ENCODE results near the gene CELA2A.

DNA sequence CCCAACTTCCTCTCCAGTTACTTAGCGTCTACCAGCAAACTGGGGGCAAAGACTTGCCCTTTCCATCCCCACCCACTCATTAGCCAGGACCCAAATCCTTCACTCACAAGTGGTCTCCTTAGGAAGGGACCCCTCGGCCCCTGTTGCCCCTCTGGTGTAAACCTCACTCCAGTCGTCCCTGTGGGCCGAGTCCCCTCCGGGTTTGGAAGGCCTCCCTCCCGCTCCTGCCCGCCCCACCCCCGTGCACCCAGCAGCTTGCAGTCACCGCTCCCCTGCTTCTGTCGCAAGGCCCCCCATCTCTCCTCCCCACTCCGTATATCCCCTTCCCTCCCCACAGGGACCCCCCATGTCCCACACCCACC lies 45.7 kb upstream of the CELA2A start:
- TF ChIP-seq, protein P1, sequence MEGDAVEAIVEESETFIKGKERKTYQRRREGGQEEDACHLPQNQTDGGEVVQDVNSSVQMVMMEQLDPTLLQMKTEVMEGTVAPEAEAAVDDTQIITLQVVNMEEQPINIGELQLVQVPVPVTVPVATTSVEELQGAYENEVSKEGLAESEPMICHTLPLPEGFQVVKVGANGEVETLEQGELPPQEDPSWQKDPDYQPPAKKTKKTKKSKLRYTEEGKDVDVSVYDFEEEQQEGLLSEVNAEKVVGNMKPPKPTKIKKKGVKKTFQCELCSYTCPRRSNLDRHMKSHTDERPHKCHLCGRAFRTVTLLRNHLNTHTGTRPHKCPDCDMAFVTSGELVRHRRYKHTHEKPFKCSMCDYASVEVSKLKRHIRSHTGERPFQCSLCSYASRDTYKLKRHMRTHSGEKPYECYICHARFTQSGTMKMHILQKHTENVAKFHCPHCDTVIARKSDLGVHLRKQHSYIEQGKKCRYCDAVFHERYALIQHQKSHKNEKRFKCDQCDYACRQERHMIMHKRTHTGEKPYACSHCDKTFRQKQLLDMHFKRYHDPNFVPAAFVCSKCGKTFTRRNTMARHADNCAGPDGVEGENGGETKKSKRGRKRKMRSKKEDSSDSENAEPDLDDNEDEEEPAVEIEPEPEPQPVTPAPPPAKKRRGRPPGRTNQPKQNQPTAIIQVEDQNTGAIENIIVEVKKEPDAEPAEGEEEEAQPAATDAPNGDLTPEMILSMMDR (IDR thresholded peaks at IDR 0.05 in 4 of 5, conservative IDR thresholded peaks at IDR 0.05 in 1 of 5), result no peak
- no peak for TF ChIP-seq POLR2A (IDR thresholded peaks at IDR 0.05)

Measured in gastrocnemius medialis (tissue), 4 donors.